ENCODE data around the gene KIN.
A peak's percentile ranks its signal among the peaks of the same experiment; 100 is the strongest.
"Not testable (repeated sequence)": the region's sequence is repeated elsewhere in the genome, so short reads cannot be mapped to it uniquely, and the experiment has no call there.

KIN gene

GRCh38 chr10:7826971-7827370 lies 39.2 kb upstream of the KIN start:
- peak; percentile 67 for DNase-seq (ENCODE audit: low read depth)
- TF ChIP-seq, protein P1, sequence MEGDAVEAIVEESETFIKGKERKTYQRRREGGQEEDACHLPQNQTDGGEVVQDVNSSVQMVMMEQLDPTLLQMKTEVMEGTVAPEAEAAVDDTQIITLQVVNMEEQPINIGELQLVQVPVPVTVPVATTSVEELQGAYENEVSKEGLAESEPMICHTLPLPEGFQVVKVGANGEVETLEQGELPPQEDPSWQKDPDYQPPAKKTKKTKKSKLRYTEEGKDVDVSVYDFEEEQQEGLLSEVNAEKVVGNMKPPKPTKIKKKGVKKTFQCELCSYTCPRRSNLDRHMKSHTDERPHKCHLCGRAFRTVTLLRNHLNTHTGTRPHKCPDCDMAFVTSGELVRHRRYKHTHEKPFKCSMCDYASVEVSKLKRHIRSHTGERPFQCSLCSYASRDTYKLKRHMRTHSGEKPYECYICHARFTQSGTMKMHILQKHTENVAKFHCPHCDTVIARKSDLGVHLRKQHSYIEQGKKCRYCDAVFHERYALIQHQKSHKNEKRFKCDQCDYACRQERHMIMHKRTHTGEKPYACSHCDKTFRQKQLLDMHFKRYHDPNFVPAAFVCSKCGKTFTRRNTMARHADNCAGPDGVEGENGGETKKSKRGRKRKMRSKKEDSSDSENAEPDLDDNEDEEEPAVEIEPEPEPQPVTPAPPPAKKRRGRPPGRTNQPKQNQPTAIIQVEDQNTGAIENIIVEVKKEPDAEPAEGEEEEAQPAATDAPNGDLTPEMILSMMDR (IDR thresholded peaks at IDR 0.05; ENCODE audit: low read length, missing control alignments): peak; percentile 39
- no peak overlapping the region for H3K4me3 ChIP-seq (replicated peaks; ENCODE audit: low read depth, low read length)

DNA sequence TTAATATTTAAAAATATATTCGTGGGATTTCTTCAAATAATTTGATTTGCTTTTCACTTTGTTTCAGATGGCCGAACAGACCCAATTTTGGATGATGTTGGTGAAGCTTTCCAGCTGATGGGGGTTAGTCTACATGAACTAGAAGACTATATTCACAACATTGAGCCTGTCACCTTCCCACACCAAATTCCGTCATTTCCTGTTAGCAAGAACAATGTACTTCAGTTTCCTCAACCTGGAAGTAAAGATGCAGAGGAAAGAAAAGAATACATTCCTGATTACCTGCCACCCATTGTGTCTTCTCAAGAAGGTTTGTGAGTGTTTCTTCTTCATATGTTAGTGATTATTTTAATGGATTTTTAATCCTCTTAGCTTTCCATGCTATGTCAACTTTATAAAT lies 36.5 kb upstream of the KIN start:
- no peak for DNase-seq (ENCODE audit: low read depth)
- H3K4me3 ChIP-seq (replicated peaks; ENCODE audit: low read depth, low read length): no peak overlapping the region
- TF ChIP-seq, protein P1 (IDR thresholded peaks at IDR 0.05; ENCODE audit: low read length, missing control alignments): no peak

DNA sequence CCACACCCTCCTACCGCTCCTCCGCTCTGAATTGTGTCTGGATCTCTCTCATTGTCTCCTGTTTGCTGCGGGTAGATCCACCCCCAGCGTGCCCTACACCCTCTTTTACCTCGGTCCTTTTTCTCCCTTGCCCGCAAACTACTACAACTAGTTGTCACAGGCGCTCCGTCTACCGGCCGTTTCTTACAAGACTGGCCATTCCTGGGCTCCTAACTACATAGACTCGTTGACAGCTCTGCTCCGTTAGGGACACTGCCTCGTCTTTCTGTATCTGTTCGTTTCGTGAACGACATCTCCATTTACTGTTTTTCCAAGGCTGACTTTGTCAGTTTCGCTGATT lies 31.3 kb upstream of the KIN start:
- peak; percentile 55 for DNase-seq (ENCODE audit: low read depth)
- TF ChIP-seq, protein P1 (IDR thresholded peaks at IDR 0.05; ENCODE audit: low read length, missing control alignments): peak; percentile 53
- H3K4me3 ChIP-seq (replicated peaks; ENCODE audit: low read depth, low read length): peak overlapping the region; percentile 95

DNA sequence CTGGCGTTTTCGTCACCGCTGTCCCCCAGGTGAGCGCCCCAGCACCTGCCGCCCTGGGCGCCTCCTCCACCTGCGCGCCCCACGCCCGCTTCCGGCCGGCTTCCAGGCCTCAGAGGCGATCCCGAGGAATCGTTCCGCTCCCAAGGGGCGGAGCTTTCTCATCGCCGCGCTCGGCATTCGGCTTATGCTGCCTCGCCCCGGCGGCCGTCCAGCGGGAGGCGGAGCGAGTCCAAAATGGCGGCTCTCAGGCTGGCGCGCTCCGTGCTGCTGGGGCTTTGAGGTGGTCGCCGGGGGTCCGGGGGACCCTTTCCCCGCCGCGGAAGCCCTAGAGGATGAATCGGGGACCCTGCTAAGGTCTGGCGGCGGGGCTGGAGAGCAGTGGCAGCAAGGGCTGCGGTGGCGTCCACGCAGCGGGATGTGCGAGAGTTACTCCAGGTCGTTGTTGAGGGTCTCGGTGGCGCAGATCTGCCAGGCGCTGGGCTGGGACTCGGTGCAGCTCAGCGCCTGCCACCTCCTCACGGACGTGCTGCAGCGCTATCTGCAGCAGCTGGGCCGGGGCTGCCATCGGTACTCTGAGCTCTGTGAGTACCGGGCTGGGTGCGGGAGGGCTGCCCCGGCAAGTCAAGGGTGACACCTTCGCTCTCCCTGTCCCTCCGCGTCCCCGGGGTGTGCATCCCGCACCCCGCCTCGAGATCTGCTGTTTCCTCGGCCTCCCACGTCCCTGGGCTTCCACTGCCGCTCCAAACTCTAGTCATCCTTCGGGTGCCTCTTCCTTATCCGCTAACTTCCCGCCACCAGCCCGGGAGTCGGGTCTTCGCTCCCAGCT lies 30.7 kb upstream of the KIN start, which contains the start of gene TAF3:
Gene TAF3, plus strand, starts transcription at position 211 of the 826 bp plus-strand sequence. Its CDS starts 205 bp downstream, at position 416.
- peak; percentile 83 for DNase-seq (ENCODE audit: low read depth)
- TF ChIP-seq, protein P1 (IDR thresholded peaks at IDR 0.05; ENCODE audit: low read length, missing control alignments): no peak
- H3K4me3 ChIP-seq (replicated peaks; ENCODE audit: low read depth, low read length): peak within 1 kb of the TSS; percentile 95

GRCh38 chr10:7817984-7818294 lies 30.1 kb upstream of the KIN start:
- TF ChIP-seq, protein P1 (IDR thresholded peaks at IDR 0.05; ENCODE audit: low read length, missing control alignments): no peak
- H3K4me3 ChIP-seq (replicated peaks; ENCODE audit: low read depth, low read length): peak overlapping the region; percentile 95
- no peak for DNase-seq (ENCODE audit: low read depth)

- peak overlapping the region; percentile 95 for H3K4me3 ChIP-seq (replicated peaks; ENCODE audit: low read depth, low read length)
- no peak for DNase-seq (ENCODE audit: low read depth)
- TF ChIP-seq, protein P1 (IDR thresholded peaks at IDR 0.05; ENCODE audit: low read length, missing control alignments): no peak
Observed at GRCh38 chr10:7817576-7817975, 29.8 kb upstream of the KIN start.

GRCh38 chr10:7813481-7813880 lies 25.7 kb upstream of the KIN start:
- TF ChIP-seq, protein P1 (IDR thresholded peaks at IDR 0.05; ENCODE audit: low read length, missing control alignments): no peak
- no peak for DNase-seq (ENCODE audit: low read depth)
- no peak overlapping the region for H3K4me3 ChIP-seq (replicated peaks; ENCODE audit: low read depth, low read length)

- not testable (repeated sequence) for DNase-seq (ENCODE audit: low read depth); H3K4me3 ChIP-seq (replicated peaks; ENCODE audit: low read depth, low read length)
Observed at GRCh38 chr10:7811743-7812142, 23.9 kb upstream of the KIN start.
